NK-92 treated with Interleukin-12 subunit alpha and Interleukin-12 subunit beta, amount 100 ng/mL, for 24 hours (cell line): ENCODE measurements around the gene DNAH8.

Experiments used
- DNase-seq: peaks from one replicate; lab custom pipeline; 2025; lab: John Stamatoyannopoulos, UW

The DNAH8 gene

GRCh38 chr6:38796850-38797249 lies 81.7 kb downstream of the DNAH8 start:
- no peak for DNase-seq

GRCh38 chr6:38797391-38797790 lies 82.3 kb downstream of the DNAH8 start:
- no peak for DNase-seq

GRCh38 chr6:38799529-38800184 lies 84.5 kb downstream of the DNAH8 start:
- DNase-seq: no peak

GRCh38 chr6:38801305-38801704 lies 86.2 kb downstream of the DNAH8 start:
- no peak for DNase-seq

GRCh38 chr6:38802497-38802896 lies 87.4 kb downstream of the DNAH8 start:
- DNase-seq: no peak

- no peak for DNase-seq
These were observed 88.0 kb downstream of the DNAH8 start for GRCh38 chr6:38803129-38803528.

GRCh38 chr6:38804358-38804757 lies 89.2 kb downstream of the DNAH8 start:
- DNase-seq: no peak

GRCh38 chr6:38805127-38805655 lies 90.1 kb downstream of the DNAH8 start:
- no peak for DNase-seq

- DNase-seq: no peak
These were observed 90.6 kb downstream of the DNAH8 start for GRCh38 chr6:38805692-38806091.

- DNase-seq: no peak
These were observed 91.2 kb downstream of the DNAH8 start for GRCh38 chr6:38806271-38806670.

GRCh38 chr6:38806833-38807232 lies 91.7 kb downstream of the DNAH8 start:
- no peak for DNase-seq

GRCh38 chr6:38808039-38808438 lies 92.9 kb downstream of the DNAH8 start:
- no peak for DNase-seq

- DNase-seq: no peak
These were observed 98.1 kb downstream of the DNAH8 start for GRCh38 chr6:38813041-38813823.

- no peak for DNase-seq
These were observed 99.7 kb downstream of the DNAH8 start for GRCh38 chr6:38814761-38815160.

GRCh38 chr6:38815250-38815649 lies 100.1 kb downstream of the DNAH8 start:
- DNase-seq: no peak

- no peak for DNase-seq
These were observed 103.6 kb downstream of the DNAH8 start for GRCh38 chr6:38818691-38819090.

GRCh38 chr6:38822963-38823362 lies 107.9 kb downstream of the DNAH8 start:
- no peak for DNase-seq

- DNase-seq: no peak
These were observed 109.3 kb downstream of the DNAH8 start for GRCh38 chr6:38824243-38824894.

GRCh38 chr6:38827024-38827423 lies 111.9 kb downstream of the DNAH8 start:
- DNase-seq: no peak

GRCh38 chr6:38831865-38832264 lies 116.8 kb downstream of the DNAH8 start:
- no peak for DNase-seq

- DNase-seq: no peak
These were observed 118.2 kb downstream of the DNAH8 start for GRCh38 chr6:38833320-38833719.

- DNase-seq: no peak
These were observed 121.5 kb downstream of the DNAH8 start for GRCh38 chr6:38836585-38836984.

GRCh38 chr6:38837101-38837500 lies 122.0 kb downstream of the DNAH8 start:
- DNase-seq: no peak
